Thymus (tissue), 11 donors: Measurements from ENCODE around the gene FERMT1. TPM values are rescaled to one million over a fixed set of nuclear protein-coding genes. Genes with fewer than 3 reads are reported as not detected.

Experiments used
- DNase-seq, 9 donors: peaks; one replicate each; pipeline ENCODE4 v3.0.0-alpha.2; 2013; ENCODE audit warnings: low spot score in 9 of 9, low read depth in 6 of 9, missing footprints in 1 of 9
- H3K27ac ChIP-seq, 2 donors: one replicate each; pipeline ENCODE4 v1.5.1; 2013; ENCODE audit warnings: control low read depth in 1 of 2, low read depth in 1 of 2, low read length in 1 of 2, mild to moderate bottlenecking in 1 of 2, moderate library complexity in 1 of 2
- H3K27me3 ChIP-seq, 2 donors: one replicate each; pipeline ENCODE4 v1.5.1; 2013; ENCODE audit warnings: low read length in 1 of 2; ENCODE audit not compliant: control insufficient read depth in 2 of 2, insufficient read depth in 1 of 2
- H3K36me3 ChIP-seq, 2 donors: one replicate each; pipeline ENCODE4 v1.5.1; 2013; ENCODE audit warnings: low read length in 1 of 2, mild to moderate bottlenecking in 1 of 2, moderate library complexity in 1 of 2; ENCODE audit not compliant: control insufficient read depth in 2 of 2, insufficient read depth in 2 of 2
- H3K4me1 ChIP-seq, 2 donors: one replicate each; pipeline ENCODE4 v1.5.1; 2013; ENCODE audit warnings: low read length in 2 of 2; ENCODE audit not compliant: control insufficient read depth in 2 of 2, insufficient read depth in 2 of 2
- H3K4me3 ChIP-seq, 2 donors: one replicate each; pipeline ENCODE4 v1.5.1; 2013; ENCODE audit warnings: low read length in 2 of 2, control low read depth in 1 of 2, mild to moderate bottlenecking in 1 of 2
- H3K9me3 ChIP-seq, 2 donors: one replicate each; pipeline ENCODE4 v1.5.1; 2013; ENCODE audit warnings: low read length in 1 of 2, mild to moderate bottlenecking in 1 of 2; ENCODE audit not compliant: control insufficient read depth in 2 of 2, insufficient read depth in 1 of 2
- WGBS: extraction: QIAGEN DNeasy Blood & Tissue Kit; methylation state at CpG from one replicate; pipeline ENCODE4 v1.1.7; 2013; 5-methylcytosine and 5-hydroxymethylcytosine counted together
- polyA plus RNA-seq: library from polyadenylated mRNA; stranded (reverse); fragments of 200-250 nt; gene quantifications from one replicate; pipeline ENCODE4 v1.2.3, GENCODE V29; 2013
- total RNA-seq: library from RNA; stranded (reverse); fragments of 120-200 nt; gene quantifications from one replicate; pipeline ENCODE4 v1.2.4, GENCODE V29; 2013
- donor health status: healthy.

FERMT1 gene
- total and polyA plus RNA-seq, 2 donors = 3.7 to 5.8 TPM

- 98% methylated on average over 6 of the region's 6 CpGs for WGBS
- H3K4me3 ChIP-seq = no peak overlapping the region
- peaks cover 2 to 8% of the 10 kb centered on the region in 2 donors for H3K4me1 ChIP-seq
- H3K36me3 ChIP-seq = peaks cover 15 to 29% of the 10 kb centered on the region in 2 donors
- no peak overlapping the region for H3K27ac ChIP-seq
- H3K27me3 ChIP-seq = no peaks in the 10 kb centered on the region
- DNase-seq = no peak
- H3K9me3 ChIP-seq = peaks cover 0 to 4% of the 10 kb centered on the region in 2 donors
Observed at GRCh38 chr20:6029538-6029937, 93.3 kb downstream of the FERMT1 start.

GRCh38 chr20:6028818-6029217 is 94.0 kb downstream of the FERMT1 start:
- peaks cover 17 to 29% of the 10 kb centered on the region in 2 donors for H3K36me3 ChIP-seq
- H3K4me3 ChIP-seq = no peak overlapping the region
- peaks cover 2 to 8% of the 10 kb centered on the region in 2 donors for H3K4me1 ChIP-seq

GRCh38 chr20:6026051-6026450 is 96.8 kb downstream of the FERMT1 start:
- peaks cover 0 to 4% of the 10 kb centered on the region in 2 donors for H3K9me3 ChIP-seq
- peaks cover 15 to 29% of the 10 kb centered on the region in 2 donors for H3K36me3 ChIP-seq
- DNase-seq = peak in 1 of 9 donors; percentile 7
- H3K27me3 ChIP-seq = no peaks in the 10 kb centered on the region
- no peak overlapping the region for H3K27ac ChIP-seq
- peaks cover 2 to 8% of the 10 kb centered on the region in 2 donors for H3K4me1 ChIP-seq
- 79% methylated on average over 3 of the region's 3 CpGs for WGBS
- H3K4me3 ChIP-seq = no peak overlapping the region

More at GRCh38 chr20:6028818-6029217, 94.0 kb downstream of the FERMT1 start:
- Histone ChIP-seq H3K9me3 (peaks cover 0 to 4% of the 10 kb centered on the region in 2 donors), H3K27me3 (no peaks in the 10 kb centered on the region), H3K27ac (no peak overlapping the region)
- peak in 1 of 9 donors; percentile 22 for DNase-seq

Other genes with a start within 250 kb of the FERMT1 start
- 1.0 TPM for gene CHGB, start 211.5 kb downstream of the FERMT1 start, total RNA-seq
- 4.3 TPM for gene CHGB, start 211.5 kb downstream of the FERMT1 start, polyA plus RNA-seq
- 14.8 TPM for gene TRMT6, start 172.5 kb downstream of the FERMT1 start, total RNA-seq
- 18.9 TPM for gene TRMT6, start 172.5 kb downstream of the FERMT1 start, polyA plus RNA-seq
- 15.4 TPM for gene MCM8, start 172.4 kb downstream of the FERMT1 start, total RNA-seq
- gene MCM8, start 172.4 kb downstream of the FERMT1 start, polyA plus RNA-seq = 4.9 TPM
- 47.7 TPM for gene CRLS1, start 116.9 kb downstream of the FERMT1 start, total RNA-seq
- gene CRLS1, start 116.9 kb downstream of the FERMT1 start, polyA plus RNA-seq = 69.1 TPM
- 0.05 TPM for gene LRRN4, start 69.0 kb downstream of the FERMT1 start, total RNA-seq
- 0.02 TPM for gene LRRN4, start 69.0 kb downstream of the FERMT1 start, polyA plus RNA-seq